HG03571 (cell line): ENCODE measurements around the gene GALM.
"Not testable (repeated sequence)": the region's sequence is repeated elsewhere in the genome, so short reads cannot be mapped to it uniquely, and the experiment has no call there.

Experiments used
- ATAC-seq: cut with Tn5 transposase; IDR thresholded peaks from one replicate; pipeline ENCODE4 v1.9.1; 2021; ENCODE audit not compliant: unreplicated experiment

The GALM gene

DNA sequence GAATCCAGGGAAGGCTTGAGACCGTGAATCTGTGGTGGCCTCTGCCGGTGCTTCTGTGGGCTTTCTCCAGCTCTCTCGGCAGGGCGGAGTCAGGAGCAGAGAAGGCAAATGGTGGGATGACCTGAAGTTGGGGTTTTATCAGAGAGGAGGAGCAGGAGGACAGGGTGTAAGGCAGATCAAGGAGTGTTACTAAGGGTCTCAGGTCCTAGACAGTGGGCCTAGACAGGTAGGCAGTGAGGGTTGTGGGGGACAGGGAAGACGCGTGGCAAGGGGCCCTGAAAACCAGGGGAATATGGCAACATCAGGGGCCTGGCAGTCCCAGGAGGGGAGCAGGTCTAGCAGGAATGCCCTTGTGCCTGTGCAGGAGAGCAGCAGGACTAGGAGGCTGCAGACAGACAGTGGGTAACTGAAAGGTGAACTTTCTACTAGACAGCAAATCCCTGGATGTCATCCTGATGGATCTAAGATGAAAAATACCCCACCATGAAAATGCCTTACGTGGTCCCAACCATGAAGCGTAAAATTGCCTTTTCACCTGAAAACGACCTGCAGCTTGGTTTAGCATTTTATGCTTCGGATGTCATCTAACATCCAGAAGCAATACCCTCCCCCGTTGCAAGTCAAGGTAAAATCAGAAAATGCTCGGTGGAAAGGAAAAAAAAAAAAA is 43.1 kb downstream of the GALM start:
- ATAC-seq: no peak

DNA sequence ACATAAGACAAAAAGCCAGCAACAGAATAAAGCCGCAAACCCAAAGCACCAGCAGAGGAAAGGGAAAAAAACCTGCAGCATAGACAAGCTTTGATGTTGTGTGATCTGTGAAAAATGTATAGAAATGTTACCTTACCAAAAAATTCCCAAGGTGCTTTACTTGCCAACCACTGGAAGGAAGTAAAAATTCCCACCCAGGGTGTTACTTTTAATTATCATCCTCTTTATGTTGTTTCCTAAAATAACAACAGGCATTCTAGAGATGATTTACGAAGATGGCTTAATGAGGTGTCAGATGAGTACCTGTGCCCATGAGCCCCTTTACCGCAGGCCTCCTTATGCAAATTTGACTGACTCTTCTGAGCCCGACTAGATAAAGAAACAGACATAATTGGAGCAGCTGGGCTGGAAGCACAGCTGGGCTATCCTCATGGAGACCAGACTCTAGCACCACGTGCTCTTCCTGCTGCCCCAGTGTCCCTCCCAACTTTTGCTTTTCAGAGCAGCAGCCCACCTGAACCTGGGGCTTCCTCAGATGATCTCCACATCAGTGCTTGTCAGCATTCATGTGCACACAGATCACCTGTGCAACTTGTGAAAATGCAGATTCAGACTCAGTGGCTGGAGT is 43.8 kb downstream of the GALM start:
- ATAC-seq: no peak

DNA sequence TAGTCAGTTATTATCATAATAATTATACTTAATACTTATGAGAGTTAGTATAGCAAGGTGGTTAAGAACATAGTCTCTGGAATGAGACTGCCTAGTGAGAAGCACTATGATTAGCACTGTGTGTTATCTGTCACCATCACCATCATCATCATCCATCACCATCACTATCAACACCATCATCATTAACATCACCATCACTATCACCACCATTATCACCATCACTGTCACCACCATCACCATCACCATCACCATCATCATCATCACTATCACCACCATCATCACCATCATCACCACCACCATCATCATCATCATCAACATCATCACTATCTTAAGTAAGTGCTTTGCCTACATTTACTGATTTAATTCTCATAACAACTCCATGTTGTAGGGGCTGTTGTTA is 45.6 kb downstream of the GALM start:
- ATAC-seq: no peak

DNA sequence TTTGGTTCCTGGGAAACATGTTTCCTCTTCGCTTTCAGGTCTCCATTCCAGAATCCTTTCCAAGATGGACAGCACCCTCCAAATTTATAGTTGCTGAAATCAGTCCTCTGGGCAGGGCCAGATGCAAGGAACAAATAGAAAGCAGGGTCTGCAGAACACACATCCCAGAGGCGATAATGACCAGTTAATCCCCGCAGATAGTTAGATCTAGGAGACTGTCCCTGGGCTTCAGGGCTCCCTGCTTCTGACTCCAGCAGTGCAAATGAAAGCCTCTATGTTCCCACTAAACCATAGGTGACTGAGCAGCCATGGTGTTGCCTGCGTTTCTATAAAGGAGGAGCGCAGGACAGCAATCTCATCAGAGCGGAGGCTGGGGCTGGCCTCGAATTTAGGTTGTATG is 46.5 kb downstream of the GALM start:
- ATAC-seq: no peak

GRCh38 chr2:38712871-38713270 is 47.0 kb downstream of the GALM start:
- ATAC-seq: no peak

GRCh38 chr2:38713338-38713737 is 47.4 kb downstream of the GALM start:
- ATAC-seq: no peak

DNA sequence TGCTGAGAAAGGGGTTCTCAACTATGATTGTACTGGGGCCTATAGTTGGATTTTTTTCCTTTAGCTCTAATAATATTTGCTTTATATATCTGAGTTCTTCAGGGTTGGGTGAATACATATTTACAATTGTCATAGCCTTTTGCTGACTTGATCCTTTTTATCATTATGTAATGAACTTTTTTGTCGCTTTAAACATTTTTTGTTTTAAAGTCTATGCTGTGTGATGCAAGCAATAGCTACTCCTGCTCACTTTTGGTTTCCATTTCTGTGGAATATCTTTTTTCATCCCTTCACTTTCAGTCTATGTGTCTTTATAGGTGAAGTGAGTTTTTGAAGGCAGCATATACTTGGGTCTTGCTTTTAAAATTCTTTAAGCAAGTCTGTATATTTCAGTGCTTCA is 49.0 kb downstream of the GALM start:
- ATAC-seq: not testable (repeated sequence)

DNA sequence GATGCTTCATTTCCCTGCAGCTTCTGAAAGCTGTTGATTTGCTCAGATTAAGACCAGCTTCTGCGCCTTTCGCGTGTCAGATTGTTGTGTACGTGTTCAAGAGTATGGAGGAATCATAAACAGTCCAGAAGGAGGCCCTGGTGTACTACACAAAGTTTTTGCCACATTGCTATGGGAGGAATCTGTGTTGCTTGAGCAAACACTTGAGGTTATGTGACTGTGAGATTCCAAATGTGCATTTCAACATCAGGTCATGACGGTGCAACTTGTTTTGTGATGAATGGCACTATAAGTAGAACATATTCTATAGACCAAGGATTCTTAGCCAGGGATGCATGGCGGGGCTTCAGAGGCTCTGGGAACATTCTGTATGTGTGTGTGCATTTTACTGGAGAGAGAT is 50.3 kb downstream of the GALM start:
- ATAC-seq: no peak

- ATAC-seq: no peak
Measured at GRCh38 chr2:38718601-38719000, 52.7 kb downstream of the GALM start.

GRCh38 chr2:38719706-38720105 is 53.8 kb downstream of the GALM start:
- no peak for ATAC-seq

GRCh38 chr2:38720613-38721241 is 54.8 kb downstream of the GALM start:
- no peak for ATAC-seq

DNA sequence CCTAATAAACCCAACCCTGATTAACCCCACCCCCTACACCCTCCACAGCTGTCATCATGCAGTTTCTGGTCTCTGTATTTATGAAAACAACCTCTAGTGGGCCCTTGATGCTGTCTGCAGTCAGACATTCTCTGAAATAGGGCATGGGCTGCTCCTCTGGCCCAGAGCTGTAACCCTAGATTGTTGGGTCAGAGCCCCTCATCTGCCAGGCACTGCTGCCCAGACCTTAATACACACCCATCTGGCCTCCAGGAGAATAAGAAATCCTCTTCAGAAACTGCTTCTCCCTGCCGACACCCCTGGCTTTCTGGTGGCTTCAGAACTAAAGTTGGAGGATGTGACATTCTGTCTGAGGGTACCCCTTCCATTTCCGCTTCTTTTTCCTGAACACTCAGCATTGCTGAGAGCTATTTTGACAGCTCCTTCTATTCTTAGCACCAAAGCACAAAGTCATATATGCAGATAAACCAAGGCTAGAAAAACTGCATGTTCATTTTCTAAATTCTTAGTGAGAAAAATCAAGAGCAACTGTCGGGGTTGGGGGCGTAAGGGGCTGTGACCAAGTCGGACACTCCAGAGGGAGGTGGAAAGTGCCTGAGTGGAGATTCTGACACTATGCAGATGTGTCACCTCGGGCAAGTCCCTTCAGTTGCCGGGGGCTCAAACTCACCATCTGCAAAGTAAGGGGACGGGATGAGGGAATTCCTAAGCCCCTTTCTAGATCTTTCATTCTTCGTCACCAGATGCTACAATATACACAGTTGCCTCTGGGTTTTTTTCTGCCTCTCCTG is 56.6 kb downstream of the GALM start:
- ATAC-seq: no peak

GRCh38 chr2:38723173-38723572 is 57.3 kb downstream of the GALM start:
- ATAC-seq: no peak

- ATAC-seq: no peak
Measured at GRCh38 chr2:38727661-38728060, 61.7 kb downstream of the GALM start.

DNA sequence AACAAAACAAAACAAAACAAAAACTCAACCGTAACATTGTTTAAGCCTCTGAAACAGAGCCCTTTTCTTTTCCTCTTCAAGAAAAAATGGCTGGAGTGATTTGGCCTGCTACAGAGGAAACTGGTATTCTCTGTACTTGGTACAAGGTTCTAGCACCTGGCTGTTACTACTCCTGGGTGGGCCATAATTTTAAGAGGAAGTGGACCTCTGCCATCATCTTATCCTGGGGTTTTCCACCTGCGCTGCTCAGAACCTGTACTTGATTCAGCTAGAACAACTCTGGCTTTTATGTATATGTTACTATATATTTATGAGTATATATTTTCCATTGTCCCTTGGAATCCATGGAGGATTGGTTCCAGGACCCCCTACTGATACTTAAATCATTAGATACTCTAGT is 62.8 kb downstream of the GALM start:
- no peak for ATAC-seq

DNA sequence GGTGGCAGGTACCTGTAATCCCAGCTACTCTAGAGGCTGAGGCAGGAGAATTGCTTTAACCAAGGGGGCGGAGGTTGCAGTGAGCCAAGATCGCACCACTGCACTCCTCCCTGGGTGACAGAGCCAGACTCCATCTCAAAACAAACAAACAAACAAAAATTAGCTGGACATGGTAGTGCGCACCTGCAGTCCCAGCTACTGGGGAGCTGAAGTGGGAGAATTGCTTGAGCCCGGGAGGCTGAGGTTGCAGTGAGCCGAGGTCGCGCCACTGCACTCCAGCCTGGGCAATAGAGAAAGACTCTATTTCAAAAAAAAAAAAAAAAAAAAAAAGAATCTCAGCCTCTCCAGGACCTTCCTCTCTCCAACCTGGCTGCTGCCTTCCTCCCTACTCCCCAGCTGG is 65.2 kb downstream of the GALM start:
- ATAC-seq: no peak

DNA sequence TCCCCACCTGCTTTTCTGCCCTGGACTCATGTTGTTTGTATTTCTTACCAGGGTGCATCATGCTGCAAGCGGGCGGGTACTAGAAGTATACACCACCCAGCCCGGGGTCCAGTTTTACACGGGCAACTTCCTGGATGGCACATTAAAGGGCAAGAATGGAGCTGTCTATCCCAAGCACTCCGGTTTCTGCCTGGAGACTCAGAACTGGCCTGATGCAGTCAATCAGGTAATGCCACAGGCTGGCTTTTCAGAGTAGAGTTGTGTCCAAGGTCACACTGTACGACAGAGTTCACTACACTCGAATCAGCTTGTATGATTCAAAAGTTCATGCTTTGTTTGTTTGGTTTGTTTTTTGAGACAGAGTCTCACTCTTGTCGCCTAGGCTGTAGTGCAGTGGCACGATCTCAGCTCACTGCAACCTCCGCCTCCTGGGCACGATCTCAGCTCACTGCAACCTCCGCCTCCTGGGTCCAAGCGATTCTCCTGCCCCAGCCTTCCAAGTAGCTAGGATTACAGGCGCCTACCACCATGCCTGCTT is 65.8 kb downstream of the GALM start:
- ATAC-seq: no peak

DNA sequence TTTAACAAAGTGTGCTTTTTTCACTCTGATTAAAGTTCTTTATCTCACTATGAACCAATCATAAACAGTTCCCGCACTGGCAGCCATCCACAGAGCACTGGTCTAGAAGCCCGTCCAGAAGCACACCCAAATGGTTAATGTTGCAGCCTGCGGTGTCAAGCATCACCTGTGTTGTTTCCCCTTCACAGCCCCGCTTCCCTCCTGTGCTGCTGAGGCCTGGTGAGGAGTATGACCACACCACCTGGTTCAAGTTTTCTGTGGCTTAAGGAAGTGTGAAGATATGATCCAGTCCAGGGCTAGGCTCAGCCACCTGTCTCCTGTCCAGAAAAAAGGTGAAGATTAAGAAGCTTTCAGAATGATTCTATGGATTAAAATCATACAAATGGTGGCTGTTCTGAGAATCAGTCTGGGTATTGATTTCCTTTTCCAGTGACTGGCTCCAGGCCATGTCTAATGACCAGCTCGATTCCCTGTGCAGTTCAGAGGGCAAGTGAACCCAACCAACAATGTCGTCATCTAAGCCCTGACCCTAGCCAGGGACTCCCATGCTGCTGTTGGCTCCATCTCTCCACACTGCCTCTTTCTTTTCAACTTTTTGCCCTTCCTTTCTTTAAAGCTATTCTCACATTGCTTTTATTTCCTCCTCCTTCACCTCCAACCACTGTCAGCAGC is 67.5 kb downstream of the GALM start:
- ATAC-seq: no peak

GRCh38 chr2:38734299-38735058 is 68.6 kb downstream of the GALM start:
- no peak for ATAC-seq

DNA sequence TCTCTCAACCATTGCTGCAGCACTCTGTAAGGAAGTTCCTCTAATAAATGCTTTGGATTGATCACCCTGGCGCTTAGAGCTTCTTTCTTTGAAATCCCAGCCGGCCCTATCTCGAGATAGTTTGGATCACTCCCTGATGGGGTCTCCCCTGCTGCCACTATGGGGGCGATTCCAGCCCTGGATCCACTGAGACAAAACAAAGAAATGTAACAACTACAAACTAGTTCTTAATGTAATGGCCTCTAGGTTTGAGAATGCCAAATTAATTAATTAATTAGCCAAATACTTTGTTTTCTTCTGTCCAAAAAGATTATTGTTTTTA is 70.0 kb downstream of the GALM start:
- ATAC-seq: no peak
